HEK293 (cell line): ENCODE data around the gene HDDC3.
A peak's percentile ranks its signal among the peaks of the same experiment; 100 is the strongest.

ENCODE experiments used
- CTCF ChIA-PET: fragments of 350-600 bp; formaldehyde crosslinking; extraction: SDS; loops from one replicate; lab custom pipeline; 2021; ENCODE audit warnings: antibody characterized with exemption; lab: Yijun Ruan, JAX
- POLR2A ChIA-PET: fragments of 300-600 bp; formaldehyde crosslinking; extraction: SDS; loops from one replicate; lab custom pipeline; 2020; ENCODE audit warnings: antibody characterized with exemption, inconsistent platforms; lab: Yijun Ruan, JAX
- H3K27ac ChIP-seq: fragments of 200-500 bp; sonication (Bioruptor generic); 2 replicates; pipeline ENCODE4 v1.5.1; 2014; ENCODE audit warnings: low read depth, low read length, control low read depth, inconsistent platforms; ENCODE audit errors: extremely low read depth
- H3K36me3 ChIP-seq, 2 experiments: fragments of 200-500 bp in 1 of 2; sonication (Bioruptor generic) in 1 of 2; 1 replicate in 1 of 2; 2 replicates in 1 of 2; pipeline ENCODE4 v1.5.1; 2014 to 2017; ENCODE audit warnings: inconsistent platforms in 2 of 2, low read length in 2 of 2; ENCODE audit not compliant: control insufficient read depth in 2 of 2, insufficient read depth in 1 of 2
- H3K4me1 ChIP-seq: fragments of 200-500 bp; sonication (Bioruptor generic); 2 replicates; pipeline ENCODE4 v1.5.1; 2014; ENCODE audit warnings: mild to moderate bottlenecking, low read length, inconsistent platforms; ENCODE audit not compliant: control insufficient read depth, insufficient read depth
- H3K4me3 ChIP-seq: 2 replicates; pipeline ENCODE4 v1.5.1; 2011; ENCODE audit warnings: low read depth, mild to moderate bottlenecking, control low read depth, low read length, moderate library complexity
- H3K9me3 ChIP-seq: fragments of 200-500 bp; sonication (Bioruptor generic); 2 replicates; pipeline ENCODE4 v1.5.1; 2014; ENCODE audit warnings: low read depth, low read length, inconsistent platforms; ENCODE audit not compliant: control insufficient read depth, insufficient read depth
- EGR2 ChIP-seq: fragments of 450-650 bp; formaldehyde crosslinking; IDR thresholded peaks from 2 replicates; pipeline ENCODE4 v1.5.1; 2016; ENCODE audit warnings: low read depth, missing biosample characterization, missing genetic modification characterization
- GFI1B ChIP-seq: fragments of 450-650 bp; formaldehyde crosslinking; IDR thresholded peaks from 2 replicates; pipeline ENCODE4 v1.5.1; 2016; ENCODE audit warnings: missing biosample characterization, missing genetic modification characterization
- MYNN ChIP-seq: fragments of 450-650 bp; formaldehyde crosslinking; IDR thresholded peaks from 2 replicates; pipeline ENCODE4 v1.5.1; 2016; ENCODE audit warnings: missing biosample characterization, missing genetic modification characterization, borderline replicate concordance
- REST ChIP-seq: fragments of 450-650 bp; formaldehyde crosslinking; IDR thresholded peaks from 2 replicates; pipeline ENCODE4 v1.5.1; 2016; ENCODE audit warnings: missing biosample characterization, missing genetic modification characterization
- SP2 ChIP-seq: fragments of 450-650 bp; formaldehyde crosslinking; IDR thresholded peaks from 2 replicates; pipeline ENCODE4 v1.5.1; 2016; ENCODE audit warnings: missing biosample characterization, missing genetic modification characterization
- TCF7L2 ChIP-seq: IDR thresholded peaks from 2 replicates; pipeline ENCODE4 v1.6.1; 2011; ENCODE audit warnings: low read depth, mild to moderate bottlenecking, inconsistent platforms, low read length, moderate library complexity, borderline replicate concordance
- ZBTB49 ChIP-seq: fragments of 450-650 bp; formaldehyde crosslinking; IDR thresholded peaks from 2 replicates; pipeline ENCODE4 v1.5.1; 2016; ENCODE audit warnings: missing biosample characterization, missing genetic modification characterization, low read depth
- ZBTB6 ChIP-seq: fragments of 450-650 bp; formaldehyde crosslinking; IDR thresholded peaks from 2 replicates; pipeline ENCODE4 v1.5.1; 2017; ENCODE audit warnings: missing biosample characterization, missing genetic modification characterization
- ZNF175 ChIP-seq: fragments of 450-650 bp; formaldehyde crosslinking; IDR thresholded peaks from 2 replicates; pipeline ENCODE4 v1.5.1; 2016; ENCODE audit warnings: missing biosample characterization, missing genetic modification characterization
- ZNF26 ChIP-seq: fragments of 450-650 bp; formaldehyde crosslinking; IDR thresholded peaks from 2 replicates; pipeline ENCODE4 v1.5.1; 2016; ENCODE audit warnings: missing biosample characterization, missing genetic modification characterization
- ZNF341 ChIP-seq: fragments of 450-650 bp; formaldehyde crosslinking; IDR thresholded peaks from 2 replicates; pipeline ENCODE4; 2016; ENCODE audit warnings: low read depth, missing biosample characterization, missing genetic modification characterization
- ZNF362 ChIP-seq: fragments of 450-650 bp; formaldehyde crosslinking; IDR thresholded peaks from 2 replicates; pipeline ENCODE4 v1.5.1; 2016; ENCODE audit warnings: missing biosample characterization, missing genetic modification characterization
- ZNF433 ChIP-seq: fragments of 450-650 bp; formaldehyde crosslinking; IDR thresholded peaks from 2 replicates; pipeline ENCODE4 v1.5.1; 2016; ENCODE audit warnings: missing biosample characterization, missing genetic modification characterization, low read depth
- ZNF488 ChIP-seq: fragments of 450-650 bp; formaldehyde crosslinking; IDR thresholded peaks from 2 replicates; pipeline ENCODE4 v1.5.1; 2016; ENCODE audit warnings: missing biosample characterization, missing genetic modification characterization
- ZNF639 ChIP-seq: fragments of 450-650 bp; formaldehyde crosslinking; IDR thresholded peaks from 2 replicates; pipeline ENCODE4 v1.5.1; 2016; ENCODE audit warnings: missing biosample characterization, missing genetic modification characterization
- ZNF843 ChIP-seq: fragments of 450-650 bp; formaldehyde crosslinking; IDR thresholded peaks from 2 replicates; pipeline ENCODE4 v1.5.1; 2016; ENCODE audit warnings: missing biosample characterization, missing genetic modification characterization
- ZSCAN23 ChIP-seq: fragments of 450-650 bp; formaldehyde crosslinking; IDR thresholded peaks from 2 replicates; pipeline ENCODE4 v1.5.1; 2016; ENCODE audit warnings: missing biosample characterization, missing genetic modification characterization

Gene HDDC3

GRCh38 chr15:90954712-90955623, 22.6 kb upstream of the HDDC3 start, which contains the start of gene RCCD1 (continued):
- TF ChIP-seq ZNF433 (tag by site-specific recombination) (no peak), ZBTB49 (tag by site-specific recombination) (no peak), MYNN (tag by site-specific recombination) (no peak), ZNF341 (tag by site-specific recombination) (no peak), ZNF26 (tag by site-specific recombination) (no peak), ZNF843 (tag by site-specific recombination) (peak; percentile 54), ZSCAN23 (tag by site-specific recombination) (no peak)

GRCh38 chr15:90953947-90954711, 21.8 kb upstream of the HDDC3 start:
- ChIA-PET CTCF (interaction anchor here (0.6 to 11.9 kb wide), 11 partner anchors 9 to 957 kb away, joined by 3 to 163 read pairs (median 7); partner anchors contain the start of genes HDDC3, MAN2A2, UNC45A and VPS33B), POLR2A (interaction anchor here (0.6 to 7.8 kb wide), 16 partner anchors 8 to 1950 kb away, joined by 3 to 179 read pairs (median 7); partner anchors contain the start of genes CIB1, GDPGP1, HDDC3 and MAN2A2)
- peaks cover 34 to 65% of the 10 kb centered on the region in 2 experiments for H3K36me3 ChIP-seq
- H3K4me3 ChIP-seq: no peak overlapping the region; the same call in 1 of the 2 replicates
- H3K27ac ChIP-seq: no peak overlapping the region
- no peaks in the 10 kb centered on the region for H3K9me3 ChIP-seq
- no peaks in the 10 kb centered on the region; the same call in 1 of the 2 replicates for H3K4me1 ChIP-seq
- TF ChIP-seq ZNF639 (no peak), ZNF362 (tag by site-specific recombination) (peak; percentile 60; the same call in 1 of the 2 replicates), GFI1B (tag by site-specific recombination) (no peak), ZBTB6 (tag by site-specific recombination) (no peak), ZNF488 (no peak), ZNF433 (tag by site-specific recombination) (no peak), TCF7L2 (no peak), REST (tag by site-specific recombination) (no peak), ZNF175 (tag by site-specific recombination) (no peak), EGR2 (peak; percentile 91), SP2 (tag by site-specific recombination) (no peak)
